Activated CD8-positive, alpha-beta memory T cell treated with anti-CD3 and anti-CD28 coated beads for 4 hours (primary cell): ENCODE data around the gene NCKAP5.

Source experiments
- DNase-seq, 2 donors: peaks; one replicate each; pipeline ENCODE4 v3.0.0-alpha.2; 2020; ENCODE audit warnings: low read depth in 2 of 2

The NCKAP5 gene

GRCh38 chr2:132798341-132798740 is 769.9 kb downstream of the NCKAP5 start:
- no peak for DNase-seq

- DNase-seq, result no peak
These were observed 770.7 kb downstream of the NCKAP5 start for GRCh38 chr2:132797556-132797955.

- no peak for DNase-seq
These were observed 771.2 kb downstream of the NCKAP5 start for GRCh38 chr2:132797071-132797470.

- no peak for DNase-seq
These were observed 773.0 kb downstream of the NCKAP5 start for GRCh38 chr2:132795220-132795619.

- DNase-seq, result no peak
These were observed 774.7 kb downstream of the NCKAP5 start for GRCh38 chr2:132793532-132793931.

GRCh38 chr2:132790207-132790785 is 778.0 kb downstream of the NCKAP5 start:
- no peak for DNase-seq

- DNase-seq, result no peak
These were observed 779.2 kb downstream of the NCKAP5 start for GRCh38 chr2:132789066-132789465.

- no peak for DNase-seq
These were observed 779.9 kb downstream of the NCKAP5 start for GRCh38 chr2:132788310-132788838.

GRCh38 chr2:132783883-132784282 is 784.4 kb downstream of the NCKAP5 start:
- DNase-seq, result no peak

- DNase-seq, result no peak
These were observed 786.0 kb downstream of the NCKAP5 start for GRCh38 chr2:132782176-132782783.

- DNase-seq, result no peak
These were observed 787.6 kb downstream of the NCKAP5 start for GRCh38 chr2:132780651-132781050.

- no peak for DNase-seq
These were observed 789.0 kb downstream of the NCKAP5 start for GRCh38 chr2:132779206-132779721.

GRCh38 chr2:132776287-132776686 is 792.0 kb downstream of the NCKAP5 start:
- DNase-seq, result no peak

GRCh38 chr2:132774189-132774588 is 794.1 kb downstream of the NCKAP5 start:
- DNase-seq, result no peak

- DNase-seq, result no peak
These were observed 794.9 kb downstream of the NCKAP5 start for GRCh38 chr2:132773331-132773730.

- DNase-seq, result no peak
These were observed 795.9 kb downstream of the NCKAP5 start for GRCh38 chr2:132772340-132772739.

- DNase-seq, result no peak
These were observed 801.7 kb downstream of the NCKAP5 start for GRCh38 chr2:132766573-132766972.

GRCh38 chr2:132761437-132761836 is 806.8 kb downstream of the NCKAP5 start:
- DNase-seq, result no peak

GRCh38 chr2:132760971-132761370 is 807.3 kb downstream of the NCKAP5 start:
- DNase-seq, result no peak

- DNase-seq, result no peak
These were observed 807.9 kb downstream of the NCKAP5 start for GRCh38 chr2:132760405-132760804.

- no peak for DNase-seq
These were observed 809.3 kb downstream of the NCKAP5 start for GRCh38 chr2:132758995-132759394.

- no peak for DNase-seq
These were observed 810.6 kb downstream of the NCKAP5 start for GRCh38 chr2:132757676-132758075.

- no peak for DNase-seq
These were observed 811.2 kb downstream of the NCKAP5 start for GRCh38 chr2:132757002-132757589.
